A549 (cell line): ENCODE results near the gene DAZL. TPM values are rescaled to one million over a fixed set of nuclear protein-coding genes. Genes with fewer than 3 reads are reported as not detected.

Source experiments
- ATAC-seq, 2 experiments: fragments of 200-7000 bp in 1 of 2; fragments of >200 bp in 1 of 2; cut with Nextera tagmentation in 1 of 2; cut with Tn5 transposase in 1 of 2; 3 replicates each; pipeline versions ENCODE4 v1.8.0 to v1.9.1; 2018 to 2020; ENCODE audit warnings: mild to moderate bottlenecking in 1 of 2, moderate library complexity in 1 of 2
- CTCF ChIA-PET: fragments of 300-600 bp; sonication (Branson Sonifier 250); formaldehyde crosslinking; extraction: SDS; loops from one replicate; lab custom pipeline; 2021; ENCODE audit warnings: antibody characterized with exemption, inconsistent platforms; lab: Yijun Ruan, JAX
- POLR2A ChIA-PET: fragments of 350-600 bp; formaldehyde crosslinking; extraction: SDS; loops from one replicate; lab custom pipeline; 2021; ENCODE audit warnings: antibody characterized with exemption, inconsistent platforms; lab: Yijun Ruan, JAX
- DNase-seq, 2 experiments: peaks; one replicate each; pipeline versions ENCODE4 v3.0.0 to v3.0.0-alpha.2; 2011 to 2016; ENCODE audit warnings: low read depth in 1 of 2, low spot score in 1 of 2
- FAIRE-seq: peaks from 2 replicates; lab custom pipeline; 2011; peaks lifted over from hg19 to GRCh38; lab: Jason Lieb, UNC
- H3K27ac ChIP-seq, 2 experiments: fragments of >200 bp; sonication (Bioruptor Twin); formaldehyde crosslinking; 3 replicates each; pipeline ENCODE4 v1.5.1; 2016 to 2017
- H3K4me1 ChIP-seq: fragments of >200 bp; sonication (Bioruptor Twin); formaldehyde crosslinking; 3 replicates; pipeline ENCODE4 v1.6.1; 2016
- H3K4me2 ChIP-seq: fragments of >200 bp; sonication (Bioruptor Twin); formaldehyde crosslinking; 3 replicates; pipeline ENCODE4 v1.6.1; 2016
- H3K4me3 ChIP-seq: fragments of >200 bp; sonication (Bioruptor Twin); formaldehyde crosslinking; 3 replicates; pipeline ENCODE4 v1.5.1; 2016
- H3K9me3 ChIP-seq: fragments of >200 bp; sonication (Bioruptor Twin); formaldehyde crosslinking; 3 replicates; pipeline ENCODE4 v1.6.1; 2016
- CBX8 ChIP-seq: fragments of 200-600 bp; sonication (generic); IDR thresholded peaks from 2 replicates; pipeline ENCODE4 v1.6.1; 2016
- CHD4 ChIP-seq: fragments of 200-600 bp; sonication (generic); IDR thresholded peaks from 2 replicates; pipeline ENCODE4 v1.6.1; 2016; ENCODE audit warnings: antibody characterized with exemption, mild to moderate bottlenecking, borderline replicate concordance
- E2F6 ChIP-seq: IDR thresholded peaks from 2 replicates; pipeline ENCODE4 v1.6.1; 2012; ENCODE audit warnings: low read depth, borderline replicate concordance
- ELK1 ChIP-seq: fragments of 150-350 bp; IDR thresholded peaks from 2 replicates; pipeline ENCODE4 v1.6.1; 2014; ENCODE audit warnings: low read depth, mild to moderate bottlenecking, low read length
- ESRRA ChIP-seq: fragments of 150-350 bp; IDR thresholded peaks from 2 replicates; pipeline ENCODE4 v1.6.1; 2014; ENCODE audit warnings: mild to moderate bottlenecking, low read length, borderline replicate concordance
- FOSB ChIP-seq: fragments of 250-450 bp; sonication (Bioruptor Pico); IDR thresholded peaks from 2 replicates; pipeline ENCODE4 v1.5.0; 2020; ENCODE audit warnings: mild to moderate bottlenecking, moderate library complexity
- FOSL2 ChIP-seq, 2 experiments: fragments of 450-650 bp in 1 of 2; fragments of >200 bp in 1 of 2; sonication (Bioruptor Twin) in 1 of 2; formaldehyde crosslinking; IDR thresholded peaks; 2 replicates each; pipeline versions ENCODE4 v1.5.0 to v1.6.1; 2016 to 2020; ENCODE audit warnings: mild to moderate bottlenecking in 1 of 2, moderate library complexity in 1 of 2
- GATA3 ChIP-seq: IDR thresholded peaks from 2 replicates; pipeline ENCODE4 v1.6.1; 2012; ENCODE audit warnings: borderline replicate concordance
- HOXB13 ChIP-seq: fragments of 250-450 bp; sonication (Bioruptor Pico); IDR thresholded peaks from 2 replicates; pipeline ENCODE4 v1.5.0; 2020; ENCODE audit warnings: low read depth, mild to moderate bottlenecking, moderate library complexity
- HOXB5 ChIP-seq: fragments of 250-450 bp; sonication (Bioruptor Pico); IDR thresholded peaks from 2 replicates; pipeline ENCODE4 v1.5.0; 2020; ENCODE audit warnings: mild to moderate bottlenecking, moderate library complexity
- JUN ChIP-seq, 2 experiments: fragments of >200 bp; sonication (Bioruptor Twin); formaldehyde crosslinking; IDR thresholded peaks; 2 replicates in 1 of 2; 3 replicates in 1 of 2; pipeline ENCODE4 v1.6.1; 2016 to 2017
- JUNB ChIP-seq: fragments of >200 bp; sonication (Bioruptor Twin); formaldehyde crosslinking; IDR thresholded peaks from 2 replicates; pipeline ENCODE4 v1.6.1; 2016
- MAFK ChIP-seq: fragments of 450-650 bp; IDR thresholded peaks from 2 replicates; pipeline ENCODE4 v1.6.1; 2014; ENCODE audit not compliant: partially characterized antibody
- MAX ChIP-seq: IDR thresholded peaks from 2 replicates; pipeline ENCODE4 v1.6.1; 2012
- MYC ChIP-seq: IDR thresholded peaks from 2 replicates; pipeline ENCODE4 v1.6.1; 2012; ENCODE audit warnings: mild to moderate bottlenecking, inconsistent platforms, low read length, improper control_type of control experiment, borderline replicate concordance
- POLR2A ChIP-seq: IDR thresholded peaks from 2 replicates; pipeline ENCODE4 v1.6.1; 2012; ENCODE audit warnings: mild to moderate bottlenecking, low read length
- POLR2AphosphoS2 ChIP-seq: conservative IDR thresholded peaks from 2 replicates; pipeline ENCODE4 v1.6.1; 2012; ENCODE audit warnings: low read length, improper control_type of control experiment, inconsistent platforms
- RAD21 ChIP-seq, 2 experiments: fragments of >200 bp in 1 of 2; sonication (Bioruptor Twin) in 1 of 2; formaldehyde crosslinking in 1 of 2; IDR thresholded peaks in 1 of 2; conservative IDR thresholded peaks in 1 of 2; 2 replicates in 1 of 2; 3 replicates in 1 of 2; pipeline ENCODE4 v1.6.1; 2012 to 2018; ENCODE audit warnings: inconsistent platforms in 1 of 2
- REST ChIP-seq: fragments of 200-600 bp; sonication (generic); IDR thresholded peaks from 2 replicates; pipeline ENCODE4 v1.6.1; 2016; ENCODE audit warnings: antibody characterized with exemption, mild to moderate bottlenecking, moderate library complexity
- RFX5 ChIP-seq: fragments of 450-650 bp; IDR thresholded peaks from 2 replicates; pipeline ENCODE4 v1.7.1; 2014; ENCODE audit warnings: antibody characterized with exemption, mild to moderate bottlenecking, moderate library complexity
- SMC3 ChIP-seq: fragments of >200 bp; sonication (Bioruptor Twin); formaldehyde crosslinking; IDR thresholded peaks from 3 replicates; pipeline ENCODE4 v1.6.1; 2018; ENCODE audit warnings: inconsistent platforms
- SREBF2 ChIP-seq: fragments of 450-650 bp; IDR thresholded peaks from 2 replicates; pipeline ENCODE4 v1.6.1; 2014; ENCODE audit warnings: mild to moderate bottlenecking, moderate library complexity
- TFCP2L1 ChIP-seq: fragments of 250-450 bp; sonication (Bioruptor Pico); IDR thresholded peaks from 2 replicates; pipeline ENCODE4 v1.5.0; 2021; ENCODE audit warnings: mild to moderate bottlenecking
- ZC3H11A ChIP-seq: fragments of 450-650 bp; IDR thresholded peaks from 2 replicates; pipeline ENCODE4 v1.6.1; 2014; ENCODE audit warnings: antibody characterized with exemption, mild to moderate bottlenecking
- ZFP36 ChIP-seq: fragments of 450-650 bp; IDR thresholded peaks from 2 replicates; pipeline ENCODE4 v1.6.1; 2014; ENCODE audit warnings: borderline replicate concordance; ENCODE audit not compliant: partially characterized antibody
- ZNF302 ChIP-seq: fragments of 250-450 bp; sonication (Bioruptor Pico); IDR thresholded peaks from 2 replicates; pipeline ENCODE4 v1.9.0; 2021; ENCODE audit warnings: inconsistent platforms, mild to moderate bottlenecking, moderate library complexity
- ZSCAN20 ChIP-seq: fragments of 250-450 bp; sonication (Bioruptor Pico); IDR thresholded peaks from 2 replicates; pipeline ENCODE4 v1.8.0; 2022; ENCODE audit warnings: mild to moderate bottlenecking, moderate library complexity
- WGBS: methylation state at CpG from one replicate; pipeline ENCODE4 v1.1.6; 2017; ENCODE audit errors: missing lambda C conversion rate; 5-methylcytosine and 5-hydroxymethylcytosine counted together
- polyA plus RNA-seq, 4 experiments: library from polyadenylated mRNA; depleted of rRNA in 3 of 4; stranded (reverse); fragments of >200 nt; fragmentation: RNase III in 1 of 4; extraction: RNeasy Plus Mini Kit Qiagen cat#74134 plus additional on column Dnase treatment in 1 of 4; gene quantifications; 2 replicates in 3 of 4; 3 replicates in 1 of 4; pipeline ENCODE4 v1.2.3, GENCODE V29; 2011 to 2017
- TF ChIP-seq, protein P1 (sequence below): fragments of >200 bp; sonication (Bioruptor Twin); formaldehyde crosslinking; IDR thresholded peaks from 3 replicates; pipeline ENCODE4 v1.6.1; 2016

Gene DAZL
- polyA plus RNA-seq, 2 of the 4 experiments (the other 2 are of a cell fraction): not detected

DNA sequence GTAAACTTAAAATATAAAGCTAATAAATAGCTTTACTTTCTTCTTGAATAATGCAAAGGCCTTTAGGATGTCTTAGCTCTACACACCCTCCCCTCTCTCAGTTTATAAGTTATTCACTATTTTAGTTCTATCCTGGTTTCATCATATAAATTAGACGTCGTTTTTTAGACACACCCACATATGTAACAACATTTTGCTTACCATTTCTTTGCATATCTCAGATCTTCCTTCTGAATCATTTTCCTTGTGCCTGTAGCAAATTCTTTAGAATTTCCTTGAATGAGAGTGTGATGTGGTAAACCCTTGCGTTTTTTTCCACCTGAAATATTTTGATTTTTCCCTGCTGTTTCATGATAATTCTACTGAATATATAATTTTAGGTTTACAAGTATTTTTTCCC lies 2.5 kb upstream of the DAZL start:
- Histone ChIP-seq H3K4me2 (no peak overlapping the region), H3K9me3 (no peaks in the 10 kb centered on the region), H3K27ac (no peak overlapping the region), H3K4me1 (no peaks in the 10 kb centered on the region), H3K4me3 (no peak overlapping the region)
- no peak for TF ChIP-seq POLR2AphosphoS2
- no peak for TF ChIP-seq ZFP36
- TF ChIP-seq MAFK: no peak
- TF ChIP-seq MAX: no peak
- no peak for TF ChIP-seq JUNB
- no peak for TF ChIP-seq E2F6
- no peak for TF ChIP-seq ZSCAN20 (CRISPR knock-in tag)
- TF ChIP-seq SREBF2: no peak
- TF ChIP-seq MYC: no peak
- DNase-seq (no peak), FAIRE-seq (no peak), ATAC-seq (no peak)
- ChIA-PET CTCF (no interaction called here), POLR2A (no interaction called here)
- 48% methylated on average over 3 of the region's 3 CpGs for WGBS

DNA sequence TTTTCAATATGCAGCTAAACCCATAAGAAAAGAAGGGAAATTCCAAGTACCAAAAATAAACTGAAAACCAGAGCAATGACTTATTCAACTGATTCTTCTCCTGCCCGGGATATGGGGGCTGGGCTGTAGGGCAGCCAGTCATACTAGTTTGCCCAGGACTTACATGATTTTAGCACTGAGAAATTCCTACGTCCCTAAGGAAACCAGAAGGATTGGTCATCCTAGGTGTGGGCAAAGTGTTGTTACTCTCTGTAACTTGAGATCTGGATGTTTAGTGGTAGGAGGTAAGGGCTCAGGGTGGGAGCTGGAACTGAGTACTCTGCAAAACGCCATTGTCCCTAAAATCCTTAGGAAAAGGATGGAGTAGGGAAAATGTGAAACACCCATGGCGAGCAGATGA lies 1.2 kb upstream of the DAZL start:
- FAIRE-seq: no peak
- no peak overlapping the region for H3K4me2 ChIP-seq
- TF ChIP-seq POLR2AphosphoS2 (no peak), JUN (IDR thresholded peaks at IDR 0.05) (no peak), ESRRA (no peak), RAD21 (conservative IDR thresholded peaks at IDR 0.05 in 1 of 2, IDR thresholded peaks at IDR 0.05 in 1 of 2) (no peak), JUNB (no peak), HOXB13 (CRISPR knock-in tag) (no peak), ZFP36 (no peak), SMC3 (no peak), MAFK (no peak), FOSB (CRISPR knock-in tag) (no peak), POLR2A (no peak), CBX8 (no peak), MAX (no peak), MYC (no peak), ZC3H11A (no peak)
- TF ChIP-seq, protein P1, sequence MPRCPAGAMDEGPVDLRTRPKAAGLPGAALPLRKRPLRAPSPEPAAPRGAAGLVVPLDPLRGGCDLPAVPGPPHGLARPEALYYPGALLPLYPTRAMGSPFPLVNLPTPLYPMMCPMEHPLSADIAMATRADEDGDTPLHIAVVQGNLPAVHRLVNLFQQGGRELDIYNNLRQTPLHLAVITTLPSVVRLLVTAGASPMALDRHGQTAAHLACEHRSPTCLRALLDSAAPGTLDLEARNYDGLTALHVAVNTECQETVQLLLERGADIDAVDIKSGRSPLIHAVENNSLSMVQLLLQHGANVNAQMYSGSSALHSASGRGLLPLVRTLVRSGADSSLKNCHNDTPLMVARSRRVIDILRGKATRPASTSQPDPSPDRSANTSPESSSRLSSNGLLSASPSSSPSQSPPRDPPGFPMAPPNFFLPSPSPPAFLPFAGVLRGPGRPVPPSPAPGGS: no peak
- no peaks in the 10 kb centered on the region for H3K9me3 ChIP-seq
- ChIA-PET POLR2A (no interaction called here), CTCF (no interaction called here)
- H3K27ac ChIP-seq: no peak overlapping the region
- 65% methylated on average over 4 of the region's 4 CpGs for WGBS
- no peaks in the 10 kb centered on the region for H3K4me1 ChIP-seq
- H3K4me3 ChIP-seq: no peak overlapping the region
- DNase-seq: no peak
- ATAC-seq: no peak

GRCh38 chr3:16605966-16606365 lies 743 bp upstream of the DAZL start:
- WGBS: 86% methylated on average over 8 of the region's 8 CpGs
- DNase-seq (no peak), ATAC-seq (no peak)
- TF ChIP-seq GATA3 (no peak), REST (no peak), CHD4 (no peak), JUNB (no peak), ZFP36 (no peak), TFCP2L1 (CRISPR knock-in tag) (no peak), FOSL2 (IDR thresholded peaks at IDR 0.05) (no peak), FOSL2 (CRISPR knock-in tag; IDR thresholded peaks at IDR 0.05) (no peak), HOXB5 (CRISPR knock-in tag) (no peak), ZNF302 (CRISPR knock-in tag) (no peak), ELK1 (no peak), ESRRA (no peak), RFX5 (no peak)
- TF ChIP-seq, all 56 proteins: peak for 0
- POLR2A ChIA-PET: no interaction called here
- CTCF ChIA-PET: interaction anchor here (0.6 kb wide), 1 partner anchor 608 kb away, joined by 4 read pairs; no protein-coding TSS in a partner anchor
- FAIRE-seq: no peak
- H3K27ac ChIP-seq: no peak overlapping the region
- no peaks in the 10 kb centered on the region for H3K9me3 ChIP-seq
- no peak overlapping the region for H3K4me2 ChIP-seq
- no peak overlapping the region for H3K4me3 ChIP-seq
- no peaks in the 10 kb centered on the region for H3K4me1 ChIP-seq
